22Rv1 (cell line): ENCODE results near the gene SEC14L2.

ENCODE experiments used
- CTCF ChIP-seq: fragments of 450-650 bp; IDR thresholded peaks from 2 replicates; pipeline ENCODE4 v1.5.1; 2017; ENCODE audit warnings: mild to moderate bottlenecking
- ZFX ChIP-seq: fragments of 450-650 bp; IDR thresholded peaks from 2 replicates; pipeline ENCODE4 v1.6.1; 2017; ENCODE audit warnings: antibody characterized with exemption, borderline replicate concordance

GRCh38 chr22:30357650-30358215, 39.1 kb upstream of the SEC14L2 start:
- TF ChIP-seq CTCF (no peak), ZFX (no peak)
